Right lobe of liver (tissue), 6 donors: Measurements from ENCODE around the gene FBXO31. TPM values are rescaled to one million over a fixed set of nuclear protein-coding genes. Genes with fewer than 3 reads are reported as not detected.

ENCODE experiments used
- ATAC-seq, 4 donors: fragments of 200-7000 bp; cut with Tn5 transposase; one replicate each; pipeline ENCODE4 v1.9.1; 2020; ENCODE audit warnings: mild to moderate bottlenecking in 4 of 4, moderate library complexity in 4 of 4
- DNase-seq, 3 donors: peaks; one replicate each; pipeline ENCODE4 v3.0.0-alpha.2; 2020
- H3K27ac ChIP-seq, 3 donors: fragments of 200-600 bp; one replicate each; pipeline ENCODE4 v1.8.0; 2022
- H3K27me3 ChIP-seq, 2 donors: fragments of 200-600 bp; one replicate each; pipeline ENCODE4 v1.8.0; 2022
- H3K36me3 ChIP-seq, 4 donors: fragments of 200-600 bp; sonication (generic) in 1 of 4; one replicate each; pipeline versions ENCODE4 v1.5.1 to v1.8.0; 2017 to 2022; ENCODE audit warnings: control low read depth in 1 of 4
- H3K4me1 ChIP-seq, 4 donors: fragments of 200-600 bp; sonication (generic) in 1 of 4; one replicate each; pipeline versions ENCODE4 v1.5.1 to v1.8.0; 2017 to 2022; ENCODE audit warnings: control low read depth in 1 of 4
- H3K4me3 ChIP-seq, 3 donors: fragments of 200-600 bp; one replicate each; pipeline ENCODE4 v1.8.0; 2022
- H3K9me3 ChIP-seq, 4 donors: fragments of 200-600 bp; sonication (generic) in 1 of 4; one replicate each; pipeline versions ENCODE4 v1.5.1 to v1.8.0; 2017 to 2022; ENCODE audit warnings: control low read depth in 1 of 4
- CTCF ChIP-seq, 4 donors: fragments of 200-600 bp in 3 of 4; fragments of 450-650 bp in 1 of 4; IDR thresholded peaks; one replicate each; pipeline versions ENCODE4 v1.5.1 to v1.8.0; 2016 to 2022; ENCODE audit warnings: antibody characterized with exemption in 4 of 4, mild to moderate bottlenecking in 2 of 4
- POLR2A ChIP-seq: fragments of 450-650 bp; IDR thresholded peaks from one replicate; pipeline ENCODE4 v1.6.1; 2017; ENCODE audit warnings: antibody characterized with exemption, mild to moderate bottlenecking
- WGBS: methylation state at CpG from one replicate; pipeline ENCODE4 v1.1.6; 2018; ENCODE audit warnings: low coverage, low lambda C conversion rate; ENCODE audit not compliant: insufficient coverage; ENCODE audit errors: missing lambda C conversion rate; 5-methylcytosine and 5-hydroxymethylcytosine counted together
- intact Hi-C, 2 donors: fragments of 100-400 bp; cut with DNase I; formaldehyde crosslinking; loops; one replicate each; pipeline versions ENCODE4 v1.11.2 to v1.14.1; 2022
- total RNA-seq, 6 experiments: library from RNA; depleted of rRNA in 2 of 6; stranded (reverse); fragments of >200 nt in 2 of 6; fragmentation: NEBNext Ultra II Directional in 3 of 6; extraction: Animal tissue kit (Norgen Biotek cat#: 25700) in 3 of 6; gene quantifications; one replicate each; pipeline versions ENCODE4 v1.1.0 to v1.2.4, GENCODE V29; 2016 to 2023
- donor health status: DM: no; HTN: yes; CAD: no.
- donor health status: DM: no; HTN: no; CAD: no.
- donor health status: DM: no; HTN: no; CAD: no.
- donor health status: DM: no; HTN: yes; CAD: no.
- donor health status: DM: no; HTN: yes; CAD: no.

The FBXO31 gene
- total RNA-seq, 6 experiments from 2014 or later: 20.6 to 56.9 (median 31.1) TPM

- DNase-seq: peak; percentile 64 to 71 (median 68)
- TF ChIP-seq CTCF (IDR thresholded peaks at IDR 0.05) (peak in 3 of 4 donors; percentile 22 to 36 (median 30)), POLR2A (no peak)
- intact Hi-C loops: no loop called here
- peaks cover 0 to 42% (median 16%) of the 10 kb centered on the region in 4 donors for H3K4me1 ChIP-seq
- H3K27me3 ChIP-seq: no peaks in the 10 kb centered on the region
- no peaks in the 10 kb centered on the region for H3K9me3 ChIP-seq
- WGBS: under 1% methylated on average over 20 of the region's 53 CpGs
- H3K27ac ChIP-seq: peak overlapping the region; percentile 97 to 100 (median 100)
- no peaks in the 10 kb centered on the region for H3K36me3 ChIP-seq
- peak in 2 of 4 donors; percentile 2 to 3 for ATAC-seq
- peak overlapping the region; percentile 64 to 80 (median 65) for H3K4me3 ChIP-seq
Observed at GRCh38 chr16:87392821-87393679, 9.5 kb upstream of the FBXO31 start.

GRCh38 chr16:87391950-87392820 is 8.6 kb upstream of the FBXO31 start, which contains the start of gene MAP1LC3B:
MAP1LC3B (plus strand) TSS chr16:87392336; CDS start chr16:87392428, 92 bp downstream.
- TF ChIP-seq POLR2A (peak; percentile 100), CTCF (IDR thresholded peaks at IDR 0.05) (no peak)
- DNase-seq (peak; percentile 97 to 98 (median 97)), ATAC-seq (peak; percentile 63 to 83 (median 78))
- Histone ChIP-seq H3K9me3 (no peaks in the 10 kb centered on the region), H3K27ac (peak within 1 kb of the TSS; percentile 97 to 100 (median 100)), H3K36me3 (no peaks in the 10 kb centered on the region), H3K4me1 (peaks cover 0 to 50% (median 20%) of the 10 kb centered on the region in 4 donors), H3K27me3 (no peaks in the 10 kb centered on the region), H3K4me3 (peak within 1 kb of the TSS; percentile 64 to 80 (median 65))
- WGBS: 0% methylated on average over 2 of the region's 113 CpGs
- intact Hi-C loops: no loop called here

- no peaks in the 10 kb centered on the region for H3K36me3 ChIP-seq
- intact Hi-C loops: no loop called here
- DNase-seq: peak; percentile 85 to 87 (median 85)
- H3K27ac ChIP-seq: peak overlapping the region; percentile 97 to 100 (median 100)
- H3K27me3 ChIP-seq: no peaks in the 10 kb centered on the region
- TF ChIP-seq CTCF (IDR thresholded peaks at IDR 0.05) (peak in 1 of 4 donors; percentile 11), POLR2A (no peak)
- peak; percentile 22 to 52 (median 46) for ATAC-seq
- H3K4me3 ChIP-seq: peak overlapping the region; percentile 54 to 80 (median 64)
- WGBS: 6% methylated on average over 12 of the region's 44 CpGs
- peaks cover 0 to 50% (median 20%) of the 10 kb centered on the region in 4 donors for H3K4me1 ChIP-seq
- H3K9me3 ChIP-seq: no peaks in the 10 kb centered on the region
Observed at GRCh38 chr16:87391324-87391949, 7.9 kb upstream of the FBXO31 start.
